HEK293 (cell line): ENCODE results near the gene UNC5B.

Experiments used
- ATF2 ChIP-seq: fragments of 450-650 bp; formaldehyde crosslinking; IDR thresholded peaks from 2 replicates; pipeline ENCODE4 v1.5.1; 2016; ENCODE audit warnings: missing biosample characterization, missing genetic modification characterization, low read depth
- CTCF ChIP-seq: fragments of 450-650 bp; formaldehyde crosslinking; IDR thresholded peaks from 2 replicates; pipeline ENCODE4 v1.5.1; 2016; ENCODE audit warnings: missing biosample characterization, missing genetic modification characterization
- PRDM1 ChIP-seq: fragments of 450-650 bp; formaldehyde crosslinking; IDR thresholded peaks from 2 replicates; pipeline ENCODE4; 2016; ENCODE audit warnings: missing biosample characterization, missing genetic modification characterization
- REST ChIP-seq: fragments of 450-650 bp; formaldehyde crosslinking; IDR thresholded peaks from 2 replicates; pipeline ENCODE4 v1.5.1; 2016; ENCODE audit warnings: missing biosample characterization, missing genetic modification characterization
- ZFHX2 ChIP-seq: fragments of 450-650 bp; formaldehyde crosslinking; conservative IDR thresholded peaks from 2 replicates; pipeline ENCODE4 v1.5.1; 2016; ENCODE audit warnings: missing biosample characterization, missing genetic modification characterization
- ZNF184 ChIP-seq: fragments of 450-650 bp; IDR thresholded peaks from 2 replicates; pipeline ENCODE4 v1.5.1; 2018; ENCODE audit warnings: missing biosample characterization, mild to moderate bottlenecking, missing genetic modification characterization
- ZNF23 ChIP-seq: fragments of 450-650 bp; formaldehyde crosslinking; IDR thresholded peaks from 2 replicates; pipeline ENCODE4 v1.5.1; 2016; ENCODE audit warnings: missing biosample characterization, missing genetic modification characterization, borderline replicate concordance
- ZNF645 ChIP-seq: fragments of 450-650 bp; formaldehyde crosslinking; IDR thresholded peaks from 2 replicates; pipeline ENCODE4; 2016; ENCODE audit warnings: missing biosample characterization, missing genetic modification characterization
- ZNF701 ChIP-seq: fragments of 450-650 bp; formaldehyde crosslinking; IDR thresholded peaks from 2 replicates; pipeline ENCODE4 v1.5.1; 2016; ENCODE audit warnings: missing biosample characterization, missing genetic modification characterization
- ZNF747 ChIP-seq: fragments of 450-650 bp; formaldehyde crosslinking; IDR thresholded peaks from 2 replicates; pipeline ENCODE4 v1.5.1; 2016; ENCODE audit warnings: missing biosample characterization, missing genetic modification characterization
- ZNF843 ChIP-seq: fragments of 450-650 bp; formaldehyde crosslinking; IDR thresholded peaks from 2 replicates; pipeline ENCODE4 v1.5.1; 2016; ENCODE audit warnings: missing biosample characterization, missing genetic modification characterization

GRCh38 chr10:71258446-71259145 is 46.2 kb downstream of the UNC5B start:
- no peak for TF ChIP-seq ZNF843 (tag by site-specific recombination)
- TF ChIP-seq CTCF (tag by site-specific recombination): no peak
- no peak for TF ChIP-seq ZNF645 (tag by site-specific recombination)
- no peak for TF ChIP-seq REST (tag by site-specific recombination)
- no peak for TF ChIP-seq PRDM1
- TF ChIP-seq ZNF23 (tag by site-specific recombination): no peak
- TF ChIP-seq ZNF184 (tag by site-specific recombination): no peak
- TF ChIP-seq ZFHX2 (tag by site-specific recombination): no peak
- TF ChIP-seq ATF2 (tag by site-specific recombination): no peak
- TF ChIP-seq ZNF701 (tag by site-specific recombination): no peak
- TF ChIP-seq ZNF747: no peak
